K562 (cell line): ENCODE data around the gene NUP88. TPM values are rescaled to one million over a fixed set of nuclear protein-coding genes. Genes with fewer than 3 reads are reported as not detected.

ENCODE experiments used
- BCL6 ChIP-seq: fragments of 250-450 bp; sonication (Bioruptor Pico); IDR thresholded peaks from 2 replicates; pipeline ENCODE4 v1.4.0; 2020
- CBFA2T3 ChIP-seq: fragments of 450-650 bp; IDR thresholded peaks from 2 replicates; pipeline ENCODE4 v1.6.1; 2017
- CBFB ChIP-seq: sonication (generic); formaldehyde crosslinking; IDR thresholded peaks from 2 replicates; pipeline ENCODE4 v1.4.0; 2020; ENCODE audit warnings: mild to moderate bottlenecking, missing genetic modification reagents
- CXXC5 ChIP-seq: fragments of 250-450 bp; sonication (Bioruptor Pico); IDR thresholded peaks from 2 replicates; pipeline ENCODE4 v1.8.0; 2022; ENCODE audit warnings: inconsistent platforms, mild to moderate bottlenecking, moderate library complexity
- ETS2 ChIP-seq: IDR thresholded peaks from 2 replicates; pipeline ENCODE4 v1.6.1; 2016; ENCODE audit warnings: borderline replicate concordance, missing genetic modification characterization, mild to moderate bottlenecking, moderate library complexity, missing compliant biosample characterization; ENCODE audit not compliant: poor library complexity, severe bottlenecking
- HMGN3 ChIP-seq: IDR thresholded peaks from 2 replicates; pipeline ENCODE4 v1.6.1; 2011; ENCODE audit warnings: borderline replicate concordance, low read depth, mild to moderate bottlenecking, mixed read lengths, low read length; ENCODE audit not compliant: insufficient read length; ENCODE audit errors: extremely low read depth
- NFIX ChIP-seq: fragments of 250-450 bp; sonication (Bioruptor Pico); IDR thresholded peaks from 2 replicates; pipeline ENCODE4 v1.4.0; 2020; ENCODE audit warnings: low read depth, mild to moderate bottlenecking, moderate library complexity
- TARDBP ChIP-seq: fragments of 450-650 bp; IDR thresholded peaks from 2 replicates; pipeline ENCODE4 v1.6.1; 2016
- polyA plus RNA-seq, 8 experiments: library from polyadenylated mRNA; depleted of rRNA in 4 of 8; stranded (reverse) in 5 of 8; unstranded in 3 of 8; fragments of >200 nt; fragmentation: Nextera tagmentation in 2 of 8; fragmentation: Illumina TruSeq in 1 of 8; extraction: Ambion mirVana in 2 of 8; extraction: Trizol in 1 of 8; gene quantifications; 2 replicates each; pipeline versions ENCODE4 v1.2.1 to v1.2.3, GENCODE V29; 2011 to 2014; ENCODE audit warnings: inconsistent platforms in 1 of 8, missing spikeins in 1 of 8
- total RNA-seq, 7 experiments: library from RNA; depleted of rRNA in 6 of 7; stranded (reverse); fragments of >200 nt in 6 of 7; fragmentation: Illumina TruSeq in 2 of 7; extraction: Trizol in 2 of 7; gene quantifications; 2 replicates each; pipeline versions ENCODE4 v1.2.1 to v1.2.3, GENCODE V29; 2011 to 2021; ENCODE audit warnings: low replicate concordance in 1 of 7
- TF ChIP-seq, protein P1 (sequence below): fragments of 200-600 bp; sonication (generic); IDR thresholded peaks from one replicate; pipeline ENCODE4 v1.6.1; 2012; ENCODE audit warnings: mild to moderate bottlenecking, low read depth, low read length, inconsistent platforms
- TF ChIP-seq, protein P2 (sequence below): fragments of 250-450 bp; sonication (Bioruptor Pico); IDR thresholded peaks from 2 replicates; pipeline ENCODE4 v1.9.0; 2021; ENCODE audit warnings: mild to moderate bottlenecking, inconsistent platforms
- TF ChIP-seq, protein P3 (sequence below): fragments of 250-450 bp; sonication (Bioruptor Pico); IDR thresholded peaks from 2 replicates; pipeline ENCODE4 v1.5.0; 2021; ENCODE audit warnings: mild to moderate bottlenecking, borderline replicate concordance

The NUP88 gene
- total and polyA plus RNA-seq, 9 of the 15 experiments (the other 6 are each of a cell fraction or from before 2014, with no cell fraction given): 59.9 to 160 (median 119) TPM

DNA sequence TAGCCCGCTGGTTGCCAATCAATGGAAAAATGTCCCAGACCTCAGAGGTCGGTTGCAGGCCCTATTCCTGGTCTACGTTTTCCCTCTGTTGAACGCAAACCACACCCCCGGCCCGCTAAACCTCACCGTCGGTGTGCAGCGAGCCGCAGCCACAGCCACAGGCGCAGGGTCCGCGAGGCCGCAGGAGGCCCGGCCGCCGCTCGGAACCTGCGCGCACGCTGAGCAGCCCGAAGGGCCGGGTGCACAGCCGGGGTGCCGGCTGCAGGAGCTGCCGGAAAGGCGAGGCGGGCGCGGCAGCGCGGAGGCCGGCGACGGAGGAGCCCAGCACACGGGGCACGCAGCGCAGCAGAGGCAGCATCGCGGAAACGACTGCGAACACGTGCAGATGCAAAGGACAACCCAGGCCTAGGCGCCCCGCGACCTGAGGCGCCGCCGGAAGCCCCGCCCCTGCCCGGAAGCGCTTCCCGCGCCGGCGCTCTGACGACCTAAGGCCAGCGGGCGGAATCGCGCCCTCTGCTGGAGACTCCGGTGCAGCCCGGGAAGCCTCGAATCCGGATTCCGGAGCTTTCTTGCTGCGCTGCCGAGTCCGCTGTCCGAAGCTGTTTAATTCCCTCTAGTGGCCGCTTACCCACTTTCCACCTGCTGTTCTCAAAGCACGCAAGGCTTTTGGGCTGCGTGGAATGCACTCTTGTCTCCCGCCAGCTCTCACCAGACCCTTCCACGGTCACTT lies 19.4 kb upstream of the NUP88 start, which contains the start of gene C1QBP (continued):
- TF ChIP-seq, protein P1, sequence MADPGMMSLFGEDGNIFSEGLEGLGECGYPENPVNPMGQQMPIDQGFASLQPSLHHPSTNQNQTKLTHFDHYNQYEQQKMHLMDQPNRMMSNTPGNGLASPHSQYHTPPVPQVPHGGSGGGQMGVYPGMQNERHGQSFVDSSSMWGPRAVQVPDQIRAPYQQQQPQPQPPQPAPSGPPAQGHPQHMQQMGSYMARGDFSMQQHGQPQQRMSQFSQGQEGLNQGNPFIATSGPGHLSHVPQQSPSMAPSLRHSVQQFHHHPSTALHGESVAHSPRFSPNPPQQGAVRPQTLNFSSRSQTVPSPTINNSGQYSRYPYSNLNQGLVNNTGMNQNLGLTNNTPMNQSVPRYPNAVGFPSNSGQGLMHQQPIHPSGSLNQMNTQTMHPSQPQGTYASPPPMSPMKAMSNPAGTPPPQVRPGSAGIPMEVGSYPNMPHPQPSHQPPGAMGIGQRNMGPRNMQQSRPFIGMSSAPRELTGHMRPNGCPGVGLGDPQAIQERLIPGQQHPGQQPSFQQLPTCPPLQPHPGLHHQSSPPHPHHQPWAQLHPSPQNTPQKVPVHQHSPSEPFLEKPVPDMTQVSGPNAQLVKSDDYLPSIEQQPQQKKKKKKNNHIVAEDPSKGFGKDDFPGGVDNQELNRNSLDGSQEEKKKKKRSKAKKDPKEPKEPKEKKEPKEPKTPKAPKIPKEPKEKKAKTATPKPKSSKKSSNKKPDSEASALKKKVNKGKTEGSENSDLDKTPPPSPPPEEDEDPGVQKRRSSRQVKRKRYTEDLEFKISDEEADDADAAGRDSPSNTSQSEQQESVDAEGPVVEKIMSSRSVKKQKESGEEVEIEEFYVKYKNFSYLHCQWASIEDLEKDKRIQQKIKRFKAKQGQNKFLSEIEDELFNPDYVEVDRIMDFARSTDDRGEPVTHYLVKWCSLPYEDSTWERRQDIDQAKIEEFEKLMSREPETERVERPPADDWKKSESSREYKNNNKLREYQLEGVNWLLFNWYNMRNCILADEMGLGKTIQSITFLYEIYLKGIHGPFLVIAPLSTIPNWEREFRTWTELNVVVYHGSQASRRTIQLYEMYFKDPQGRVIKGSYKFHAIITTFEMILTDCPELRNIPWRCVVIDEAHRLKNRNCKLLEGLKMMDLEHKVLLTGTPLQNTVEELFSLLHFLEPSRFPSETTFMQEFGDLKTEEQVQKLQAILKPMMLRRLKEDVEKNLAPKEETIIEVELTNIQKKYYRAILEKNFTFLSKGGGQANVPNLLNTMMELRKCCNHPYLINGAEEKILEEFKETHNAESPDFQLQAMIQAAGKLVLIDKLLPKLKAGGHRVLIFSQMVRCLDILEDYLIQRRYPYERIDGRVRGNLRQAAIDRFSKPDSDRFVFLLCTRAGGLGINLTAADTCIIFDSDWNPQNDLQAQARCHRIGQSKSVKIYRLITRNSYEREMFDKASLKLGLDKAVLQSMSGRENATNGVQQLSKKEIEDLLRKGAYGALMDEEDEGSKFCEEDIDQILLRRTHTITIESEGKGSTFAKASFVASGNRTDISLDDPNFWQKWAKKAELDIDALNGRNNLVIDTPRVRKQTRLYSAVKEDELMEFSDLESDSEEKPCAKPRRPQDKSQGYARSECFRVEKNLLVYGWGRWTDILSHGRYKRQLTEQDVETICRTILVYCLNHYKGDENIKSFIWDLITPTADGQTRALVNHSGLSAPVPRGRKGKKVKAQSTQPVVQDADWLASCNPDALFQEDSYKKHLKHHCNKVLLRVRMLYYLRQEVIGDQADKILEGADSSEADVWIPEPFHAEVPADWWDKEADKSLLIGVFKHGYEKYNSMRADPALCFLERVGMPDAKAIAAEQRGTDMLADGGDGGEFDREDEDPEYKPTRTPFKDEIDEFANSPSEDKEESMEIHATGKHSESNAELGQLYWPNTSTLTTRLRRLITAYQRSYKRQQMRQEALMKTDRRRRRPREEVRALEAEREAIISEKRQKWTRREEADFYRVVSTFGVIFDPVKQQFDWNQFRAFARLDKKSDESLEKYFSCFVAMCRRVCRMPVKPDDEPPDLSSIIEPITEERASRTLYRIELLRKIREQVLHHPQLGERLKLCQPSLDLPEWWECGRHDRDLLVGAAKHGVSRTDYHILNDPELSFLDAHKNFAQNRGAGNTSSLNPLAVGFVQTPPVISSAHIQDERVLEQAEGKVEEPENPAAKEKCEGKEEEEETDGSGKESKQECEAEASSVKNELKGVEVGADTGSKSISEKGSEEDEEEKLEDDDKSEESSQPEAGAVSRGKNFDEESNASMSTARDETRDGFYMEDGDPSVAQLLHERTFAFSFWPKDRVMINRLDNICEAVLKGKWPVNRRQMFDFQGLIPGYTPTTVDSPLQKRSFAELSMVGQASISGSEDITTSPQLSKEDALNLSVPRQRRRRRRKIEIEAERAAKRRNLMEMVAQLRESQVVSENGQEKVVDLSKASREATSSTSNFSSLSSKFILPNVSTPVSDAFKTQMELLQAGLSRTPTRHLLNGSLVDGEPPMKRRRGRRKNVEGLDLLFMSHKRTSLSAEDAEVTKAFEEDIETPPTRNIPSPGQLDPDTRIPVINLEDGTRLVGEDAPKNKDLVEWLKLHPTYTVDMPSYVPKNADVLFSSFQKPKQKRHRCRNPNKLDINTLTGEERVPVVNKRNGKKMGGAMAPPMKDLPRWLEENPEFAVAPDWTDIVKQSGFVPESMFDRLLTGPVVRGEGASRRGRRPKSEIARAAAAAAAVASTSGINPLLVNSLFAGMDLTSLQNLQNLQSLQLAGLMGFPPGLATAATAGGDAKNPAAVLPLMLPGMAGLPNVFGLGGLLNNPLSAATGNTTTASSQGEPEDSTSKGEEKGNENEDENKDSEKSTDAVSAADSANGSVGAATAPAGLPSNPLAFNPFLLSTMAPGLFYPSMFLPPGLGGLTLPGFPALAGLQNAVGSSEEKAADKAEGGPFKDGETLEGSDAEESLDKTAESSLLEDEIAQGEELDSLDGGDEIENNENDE: no peak
- TF ChIP-seq NFIX: no peak
- TF ChIP-seq CBFB (CRISPR knock-in tag): no peak; the same call in 1 of the 2 replicates
- TF ChIP-seq BCL6 (CRISPR knock-in tag): no peak
- peak; percentile 63 for TF ChIP-seq CXXC5
- no peak; the same call in 1 of the 2 replicates for TF ChIP-seq TARDBP
- peak; percentile 69 for TF ChIP-seq HMGN3
- no peak for TF ChIP-seq ETS2 (tag)
- no peak for TF ChIP-seq CBFA2T3
- TF ChIP-seq, protein P2, sequence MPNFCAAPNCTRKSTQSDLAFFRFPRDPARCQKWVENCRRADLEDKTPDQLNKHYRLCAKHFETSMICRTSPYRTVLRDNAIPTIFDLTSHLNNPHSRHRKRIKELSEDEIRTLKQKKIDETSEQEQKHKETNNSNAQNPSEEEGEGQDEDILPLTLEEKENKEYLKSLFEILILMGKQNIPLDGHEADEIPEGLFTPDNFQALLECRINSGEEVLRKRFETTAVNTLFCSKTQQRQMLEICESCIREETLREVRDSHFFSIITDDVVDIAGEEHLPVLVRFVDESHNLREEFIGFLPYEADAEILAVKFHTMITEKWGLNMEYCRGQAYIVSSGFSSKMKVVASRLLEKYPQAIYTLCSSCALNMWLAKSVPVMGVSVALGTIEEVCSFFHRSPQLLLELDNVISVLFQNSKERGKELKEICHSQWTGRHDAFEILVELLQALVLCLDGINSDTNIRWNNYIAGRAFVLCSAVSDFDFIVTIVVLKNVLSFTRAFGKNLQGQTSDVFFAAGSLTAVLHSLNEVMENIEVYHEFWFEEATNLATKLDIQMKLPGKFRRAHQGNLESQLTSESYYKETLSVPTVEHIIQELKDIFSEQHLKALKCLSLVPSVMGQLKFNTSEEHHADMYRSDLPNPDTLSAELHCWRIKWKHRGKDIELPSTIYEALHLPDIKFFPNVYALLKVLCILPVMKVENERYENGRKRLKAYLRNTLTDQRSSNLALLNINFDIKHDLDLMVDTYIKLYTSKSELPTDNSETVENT (CRISPR knock-in tag): no peak
- TF ChIP-seq, protein P3, sequence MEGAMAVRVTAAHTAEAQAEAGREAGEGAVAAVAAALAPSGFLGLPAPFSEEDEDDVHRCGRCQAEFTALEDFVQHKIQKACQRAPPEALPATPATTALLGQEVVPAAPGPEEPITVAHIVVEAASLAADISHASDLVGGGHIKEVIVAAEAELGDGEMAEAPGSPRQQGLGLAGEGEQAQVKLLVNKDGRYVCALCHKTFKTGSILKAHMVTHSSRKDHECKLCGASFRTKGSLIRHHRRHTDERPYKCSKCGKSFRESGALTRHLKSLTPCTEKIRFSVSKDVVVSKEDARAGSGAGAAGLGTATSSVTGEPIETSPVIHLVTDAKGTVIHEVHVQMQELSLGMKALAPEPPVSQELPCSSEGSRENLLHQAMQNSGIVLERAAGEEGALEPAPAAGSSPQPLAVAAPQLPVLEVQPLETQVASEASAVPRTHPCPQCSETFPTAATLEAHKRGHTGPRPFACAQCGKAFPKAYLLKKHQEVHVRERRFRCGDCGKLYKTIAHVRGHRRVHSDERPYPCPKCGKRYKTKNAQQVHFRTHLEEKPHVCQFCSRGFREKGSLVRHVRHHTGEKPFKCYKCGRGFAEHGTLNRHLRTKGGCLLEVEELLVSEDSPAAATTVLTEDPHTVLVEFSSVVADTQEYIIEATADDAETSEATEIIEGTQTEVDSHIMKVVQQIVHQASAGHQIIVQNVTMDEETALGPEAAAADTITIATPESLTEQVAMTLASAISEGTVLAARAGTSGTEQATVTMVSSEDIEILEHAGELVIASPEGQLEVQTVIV (CRISPR knock-in tag): no peak
